A549 (cell line): ENCODE results near the gene THTPA.

Experiments used
- NFE2L2 ChIP-seq: fragments of 150-350 bp; conservative IDR thresholded peaks from 2 replicates; pipeline ENCODE4 v1.6.1; 2014; ENCODE audit warnings: low read length
- PHF8 ChIP-seq: fragments of 200-600 bp; sonication (generic); IDR thresholded peaks from 2 replicates; pipeline ENCODE4 v1.6.1; 2016; ENCODE audit warnings: low read depth, mild to moderate bottlenecking, antibody characterized with exemption, moderate library complexity, borderline replicate concordance
- POLR2A ChIP-seq: IDR thresholded peaks from 2 replicates; pipeline ENCODE4 v1.6.1; 2012; ENCODE audit warnings: mild to moderate bottlenecking, low read length
- RAD21 ChIP-seq, 2 experiments: fragments of >200 bp in 1 of 2; sonication (Bioruptor Twin) in 1 of 2; formaldehyde crosslinking in 1 of 2; IDR thresholded peaks in 1 of 2; conservative IDR thresholded peaks in 1 of 2; 2 replicates in 1 of 2; 3 replicates in 1 of 2; pipeline ENCODE4 v1.6.1; 2012 to 2018; ENCODE audit warnings: inconsistent platforms in 1 of 2
- RFX5 ChIP-seq: fragments of 450-650 bp; IDR thresholded peaks from 2 replicates; pipeline ENCODE4 v1.7.1; 2014; ENCODE audit warnings: antibody characterized with exemption, mild to moderate bottlenecking, moderate library complexity

DNA sequence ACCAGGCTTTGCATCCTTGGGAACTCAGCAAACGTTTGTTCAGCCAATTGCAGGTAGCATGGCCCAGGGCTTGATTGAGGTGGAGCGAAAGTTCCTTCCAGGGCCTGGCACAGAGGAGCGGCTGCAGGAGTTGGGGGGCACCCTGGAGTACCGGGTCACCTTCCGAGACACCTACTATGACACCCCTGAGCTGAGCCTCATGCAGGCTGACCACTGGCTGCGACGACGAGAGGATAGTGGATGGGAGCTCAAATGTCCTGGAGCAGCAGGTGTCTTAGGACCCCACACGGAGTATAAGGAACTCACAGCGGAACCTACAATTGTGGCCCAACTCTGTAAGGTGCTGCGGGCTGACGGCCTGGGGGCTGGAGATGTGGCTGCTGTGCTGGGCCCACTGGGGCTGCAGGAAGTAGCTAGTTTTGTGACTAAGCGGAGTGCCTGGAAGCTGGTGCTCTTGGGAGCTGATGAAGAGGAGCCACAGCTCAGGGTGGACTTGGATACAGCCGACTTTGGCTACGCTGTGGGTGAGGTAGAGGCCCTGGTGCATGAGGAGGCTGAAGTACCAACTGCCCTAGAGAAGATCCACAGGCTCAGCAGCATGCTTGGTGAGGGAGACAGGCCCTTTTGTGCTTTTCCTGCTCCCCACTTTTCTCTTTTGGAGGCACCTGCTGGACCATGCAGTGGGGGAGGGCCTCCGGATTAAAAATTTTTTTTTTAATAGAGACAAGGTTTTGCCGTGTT lies 799 bp downstream of the THTPA start:
- no peak for TF ChIP-seq RAD21 (conservative IDR thresholded peaks at IDR 0.05 in 1 of 2, IDR thresholded peaks at IDR 0.05 in 1 of 2)
- TF ChIP-seq PHF8: no peak
- TF ChIP-seq RFX5: no peak
- TF ChIP-seq NFE2L2: no peak
- no peak for TF ChIP-seq POLR2A
